GM19328 (cell line): Measurements from ENCODE around the gene TOMM70.
A peak's percentile ranks its signal among the peaks of the same experiment; 100 is the strongest.

Experiments used
- ATAC-seq: cut with Tn5 transposase; IDR thresholded peaks from one replicate; pipeline ENCODE4 v1.9.1; 2021; ENCODE audit warnings: mild to moderate bottlenecking, moderate library complexity; ENCODE audit not compliant: unreplicated experiment

TOMM70 gene

DNA sequence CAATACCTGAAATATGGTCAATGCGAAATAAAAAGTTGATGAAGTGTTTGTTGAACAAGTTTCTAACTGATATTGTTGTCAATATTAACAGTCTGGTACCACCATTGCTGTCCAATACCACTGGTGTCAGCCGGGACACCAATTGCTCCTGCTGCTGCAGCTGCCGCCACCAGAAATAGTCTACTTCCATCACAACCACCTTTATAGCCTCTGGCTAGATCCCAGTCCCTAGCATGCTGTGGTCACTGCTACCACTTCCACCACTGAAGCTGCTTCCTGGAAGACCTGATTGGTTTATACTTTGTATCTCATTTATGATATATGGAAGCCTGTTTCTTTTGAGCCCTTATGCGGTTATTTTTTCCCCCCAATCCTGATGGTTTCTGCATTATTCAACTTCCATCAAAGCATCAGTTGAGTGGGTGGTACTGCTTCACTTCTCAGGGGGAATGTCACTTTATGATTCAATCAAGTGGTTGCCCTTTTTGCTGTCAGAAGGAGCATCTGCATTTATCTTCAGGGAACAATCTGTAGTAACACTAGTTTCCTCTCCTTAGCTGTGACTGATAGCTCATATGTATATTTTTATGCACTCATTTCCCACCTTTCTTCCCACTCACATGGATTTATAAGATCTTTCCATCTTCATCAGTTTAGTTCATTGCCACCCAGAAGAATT is 12.2 kb upstream of the TOMM70 start:
- ATAC-seq: no peak

DNA sequence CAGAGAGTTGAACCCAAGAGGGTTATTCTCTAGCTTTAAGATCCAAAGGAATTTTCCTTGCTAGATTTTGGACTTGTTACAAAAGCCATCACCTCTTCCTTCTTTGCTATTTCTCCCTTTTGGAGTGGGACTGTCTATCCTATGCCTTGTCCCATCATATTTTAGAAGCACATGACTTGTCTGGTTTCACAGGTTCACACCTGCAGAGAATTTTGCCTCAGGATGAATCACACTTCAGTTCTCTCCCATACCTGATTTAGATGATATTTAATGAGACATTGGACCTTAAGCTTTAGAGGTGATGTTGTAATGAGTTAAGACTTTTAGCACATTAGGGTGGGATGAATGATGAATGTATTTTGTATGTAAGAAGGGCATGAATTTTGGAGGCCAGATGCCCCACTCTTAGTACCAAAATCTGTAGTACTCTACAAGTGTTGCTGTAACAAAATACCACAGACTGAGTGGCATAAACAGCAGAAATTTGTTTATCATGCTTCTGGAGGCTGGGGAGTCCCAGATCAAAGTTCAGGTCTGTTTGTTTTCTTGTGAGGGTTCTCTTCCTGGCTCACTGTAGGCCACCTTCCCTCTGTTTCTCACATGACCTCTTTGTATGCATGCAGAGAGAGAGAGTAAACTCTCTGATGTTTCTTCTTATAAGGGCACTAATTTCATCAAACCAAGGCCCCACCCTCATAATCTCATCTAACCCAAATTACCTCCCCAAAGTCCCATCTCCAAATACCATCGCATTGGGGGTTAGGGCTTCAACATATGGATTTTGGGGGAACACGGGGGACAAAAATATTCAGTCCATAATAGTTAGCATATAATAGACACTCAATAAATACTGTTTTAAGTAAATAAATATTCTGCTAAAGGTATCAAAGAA is 10.4 kb upstream of the TOMM70 start:
- ATAC-seq: no peak

DNA sequence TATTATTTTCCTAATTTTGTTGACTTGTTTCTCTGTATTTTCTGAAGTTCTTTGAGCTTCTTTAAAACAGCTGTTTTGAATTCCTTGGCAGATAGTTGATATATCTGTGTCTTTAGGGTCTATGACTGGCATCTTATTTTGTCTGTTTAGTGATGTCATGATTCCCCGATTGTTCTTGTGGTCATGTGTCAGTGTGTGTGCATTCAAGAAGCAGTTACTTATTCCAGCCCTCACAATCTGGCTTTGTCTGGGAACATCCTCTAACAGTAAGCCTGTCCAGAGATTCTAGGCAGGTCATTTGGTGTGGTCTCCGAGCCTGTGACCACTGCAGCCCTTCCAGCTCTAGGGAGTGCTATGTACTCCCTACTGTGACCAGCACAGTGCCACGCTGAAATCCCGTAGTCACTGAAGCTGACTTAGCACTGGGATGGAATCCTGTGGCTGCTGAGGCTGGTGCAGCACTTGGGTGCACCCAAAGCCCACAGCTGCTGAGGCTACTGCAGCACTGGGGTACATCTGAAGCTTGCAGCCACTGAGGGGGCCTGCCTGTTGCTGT is 7.2 kb upstream of the TOMM70 start:
- no peak for ATAC-seq

DNA sequence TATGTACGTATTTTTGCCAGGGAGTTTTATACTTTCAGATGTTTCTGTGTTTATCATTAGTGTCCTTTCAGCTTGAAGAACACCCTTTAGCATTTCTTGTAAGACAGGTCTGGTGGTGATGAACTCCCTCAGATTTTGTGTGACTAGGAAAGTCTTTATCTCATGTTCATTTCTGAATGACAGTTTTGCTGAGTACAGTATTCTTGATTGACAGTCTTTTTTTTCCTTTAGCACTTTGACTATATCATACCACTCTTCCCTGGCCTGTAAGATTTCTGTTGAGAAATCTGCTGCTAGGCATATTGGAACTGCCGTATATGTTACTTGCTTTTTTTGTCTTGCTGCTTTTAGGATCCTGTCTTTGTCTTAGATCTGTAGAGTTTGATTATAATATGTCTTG is 6.3 kb upstream of the TOMM70 start:
- ATAC-seq: no peak

DNA sequence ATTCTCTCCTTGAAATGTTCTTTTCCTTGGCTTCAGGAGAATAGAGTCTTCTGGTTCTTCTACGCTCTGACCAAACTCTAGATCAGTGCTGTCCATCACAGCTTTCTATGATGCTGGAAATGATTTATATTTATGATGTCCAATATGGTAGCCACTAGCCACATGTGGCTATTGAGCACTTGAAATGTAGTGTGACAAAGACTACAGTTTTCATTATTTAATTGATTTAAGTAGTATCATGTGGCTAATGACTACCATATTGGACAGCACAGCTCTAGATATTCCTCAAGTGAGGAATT is 3.3 kb upstream of the TOMM70 start:
- no peak for ATAC-seq

DNA sequence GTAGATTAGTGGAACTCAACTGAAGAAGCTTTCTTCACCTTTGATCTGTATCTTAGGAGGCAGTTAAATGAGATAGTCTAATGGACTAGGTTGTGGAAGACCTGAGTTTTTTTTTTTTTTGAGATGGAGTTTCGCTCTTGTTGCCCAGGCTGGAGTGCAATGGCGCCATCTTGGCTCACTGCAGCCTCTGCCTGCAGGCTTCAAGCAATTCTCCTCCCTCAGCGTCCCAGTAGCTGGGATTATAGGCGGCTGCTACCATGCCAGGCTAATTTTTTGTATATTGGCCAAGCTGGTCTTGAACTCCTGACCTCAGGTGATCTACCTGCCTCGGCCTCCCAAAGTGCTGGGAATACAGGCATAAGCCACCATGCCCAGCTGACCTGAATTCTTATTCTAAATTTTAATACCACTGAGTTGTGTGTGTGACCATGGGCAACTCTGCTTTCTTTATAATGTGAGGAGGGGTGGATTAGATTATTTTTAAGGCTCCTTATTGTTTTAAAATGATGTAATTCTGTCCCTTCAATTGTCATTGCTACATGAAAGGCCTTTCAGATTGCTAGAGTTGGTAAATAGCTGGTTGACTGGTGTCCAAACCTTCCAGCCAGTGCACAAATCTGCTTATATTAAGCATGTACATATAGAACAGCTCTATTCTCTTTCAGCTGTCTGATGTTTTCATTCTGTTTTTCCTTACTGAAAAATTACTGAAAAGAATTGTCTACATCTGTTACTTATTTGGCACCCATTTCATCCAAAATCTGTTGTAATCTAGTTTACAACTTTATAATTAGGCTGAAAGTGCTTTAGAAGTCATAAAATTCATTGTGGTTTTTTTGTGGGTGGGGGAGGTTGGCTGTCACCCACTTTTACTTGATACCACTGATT is 2.7 kb upstream of the TOMM70 start:
- no peak for ATAC-seq

DNA sequence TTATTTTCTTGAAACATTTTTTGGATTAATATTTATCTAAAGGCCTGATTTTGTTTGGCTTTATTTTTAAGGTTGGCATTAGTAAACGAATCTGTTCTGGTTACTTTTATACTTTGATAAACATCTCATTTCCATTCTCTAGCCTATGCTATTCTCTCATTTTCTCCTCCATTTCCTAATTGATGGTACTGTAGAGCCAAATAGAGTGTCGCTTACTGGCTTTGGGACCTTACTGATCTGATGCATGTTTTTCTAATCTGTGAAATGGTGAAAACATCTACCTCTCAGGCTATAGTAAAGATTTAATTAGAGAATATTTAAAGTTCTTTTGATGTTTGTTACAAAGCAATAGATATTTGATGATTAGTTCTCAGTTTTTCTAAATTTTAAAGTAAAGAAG is 2.0 kb upstream of the TOMM70 start:
- ATAC-seq: no peak

DNA sequence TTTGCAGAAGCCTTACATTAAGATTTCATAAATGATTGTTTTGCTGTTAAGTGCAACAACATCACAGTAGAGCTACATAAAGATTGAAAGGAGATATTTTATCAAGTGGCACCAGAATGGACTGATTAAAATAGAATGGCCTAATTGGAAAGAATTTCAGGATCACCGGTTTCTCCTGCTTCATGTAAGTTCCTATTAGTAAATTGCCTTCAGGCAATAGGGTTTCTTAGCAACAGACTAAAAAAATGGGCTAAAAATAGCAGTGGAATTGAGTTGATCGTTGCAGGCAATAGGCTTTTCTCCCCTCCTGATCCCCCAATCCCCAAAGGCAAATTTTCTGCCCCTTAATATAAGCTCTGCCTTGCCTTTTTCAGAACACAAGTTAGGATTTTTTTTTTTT is 1.4 kb upstream of the TOMM70 start:
- ATAC-seq: no peak

DNA sequence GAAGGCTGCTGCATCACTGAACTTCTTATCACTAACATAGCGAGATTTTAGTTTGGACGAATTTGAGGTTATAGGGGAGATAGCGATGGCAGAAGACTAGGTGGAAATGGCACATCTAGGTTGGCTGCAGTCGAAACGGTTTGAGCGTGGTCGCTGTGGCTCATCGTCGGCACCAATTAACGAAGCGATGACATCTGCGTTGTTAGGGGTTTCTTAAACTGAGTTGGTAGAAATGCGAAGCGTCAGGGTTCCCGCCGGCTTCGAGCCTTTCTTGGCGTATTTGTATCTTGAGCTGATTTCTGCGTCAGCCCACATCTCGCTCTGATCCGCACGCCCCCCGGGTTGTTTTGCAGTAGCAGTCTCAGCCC is 769 bp upstream of the TOMM70 start:
- ATAC-seq: peak; percentile 6

DNA sequence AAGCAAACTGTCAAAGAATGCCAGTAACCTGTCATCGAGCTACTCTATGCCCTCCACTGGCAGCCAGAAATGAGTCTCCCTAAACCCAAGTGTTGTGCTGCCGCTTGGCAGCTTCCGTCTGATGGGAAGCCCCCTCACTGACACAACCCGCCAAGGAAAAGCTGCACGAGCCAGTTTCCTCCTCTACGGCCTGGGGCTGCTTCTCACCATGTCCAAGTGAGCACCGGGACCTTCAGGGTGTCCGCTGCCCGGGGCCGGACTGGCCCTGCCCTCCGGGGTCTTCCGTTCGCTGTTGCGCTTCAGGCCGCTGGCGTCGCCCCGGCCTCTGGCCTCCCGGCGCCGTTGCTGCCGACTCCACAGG is 490 bp downstream of the TOMM70 start:
- peak; percentile 1 for ATAC-seq

DNA sequence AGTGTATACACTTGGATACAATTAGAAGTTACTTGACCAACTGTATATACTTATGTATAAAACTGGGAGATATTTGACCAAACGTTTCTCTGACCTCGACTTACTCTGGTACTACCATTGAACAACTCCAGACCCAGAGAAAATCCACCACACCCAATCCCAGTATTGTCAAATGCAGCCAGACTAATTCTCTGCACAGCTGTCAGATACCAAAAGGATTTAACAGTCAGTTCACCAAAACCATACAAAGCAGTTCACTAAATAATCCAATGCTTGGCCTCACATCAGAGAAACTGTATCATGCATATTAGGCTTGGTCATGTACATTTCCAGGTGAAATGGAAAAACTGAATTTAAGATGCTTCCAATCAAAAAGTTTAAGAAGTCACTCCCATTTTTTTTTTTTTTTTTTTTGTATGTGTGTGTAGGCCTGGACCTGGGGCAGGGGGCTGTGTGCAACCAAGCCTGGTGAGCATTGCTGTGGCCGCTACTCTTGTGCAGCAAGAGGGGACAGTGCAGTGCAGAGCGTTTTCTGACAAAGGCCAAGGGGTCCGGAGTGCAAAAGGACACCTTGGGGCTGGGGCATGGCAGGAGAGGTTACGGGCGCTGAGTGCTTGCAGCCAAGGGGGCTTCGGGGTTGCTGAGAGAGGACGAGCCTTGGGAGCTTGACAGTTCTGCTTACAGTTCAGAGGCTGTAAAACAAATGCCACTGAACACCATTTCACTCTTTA is 1.4 kb downstream of the TOMM70 start:
- no peak for ATAC-seq

DNA sequence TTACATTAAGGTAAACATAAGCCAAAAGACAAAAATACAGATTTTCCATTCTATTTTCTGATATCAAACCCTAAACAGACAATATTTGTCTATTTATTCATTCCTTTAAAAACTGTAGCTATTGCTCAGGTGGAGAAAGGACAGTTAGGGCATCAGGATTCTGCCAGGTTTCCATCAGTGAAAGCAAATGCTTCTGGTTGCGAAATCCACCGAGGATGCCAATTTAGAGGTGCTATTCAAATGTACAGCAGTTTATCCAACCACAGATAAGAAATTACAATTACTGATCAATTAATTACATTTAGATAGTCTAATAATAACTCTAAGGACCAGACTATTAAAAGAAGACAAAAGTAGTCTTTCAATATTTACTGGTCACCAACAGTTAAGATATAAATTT is 3.9 kb downstream of the TOMM70 start:
- ATAC-seq: no peak

DNA sequence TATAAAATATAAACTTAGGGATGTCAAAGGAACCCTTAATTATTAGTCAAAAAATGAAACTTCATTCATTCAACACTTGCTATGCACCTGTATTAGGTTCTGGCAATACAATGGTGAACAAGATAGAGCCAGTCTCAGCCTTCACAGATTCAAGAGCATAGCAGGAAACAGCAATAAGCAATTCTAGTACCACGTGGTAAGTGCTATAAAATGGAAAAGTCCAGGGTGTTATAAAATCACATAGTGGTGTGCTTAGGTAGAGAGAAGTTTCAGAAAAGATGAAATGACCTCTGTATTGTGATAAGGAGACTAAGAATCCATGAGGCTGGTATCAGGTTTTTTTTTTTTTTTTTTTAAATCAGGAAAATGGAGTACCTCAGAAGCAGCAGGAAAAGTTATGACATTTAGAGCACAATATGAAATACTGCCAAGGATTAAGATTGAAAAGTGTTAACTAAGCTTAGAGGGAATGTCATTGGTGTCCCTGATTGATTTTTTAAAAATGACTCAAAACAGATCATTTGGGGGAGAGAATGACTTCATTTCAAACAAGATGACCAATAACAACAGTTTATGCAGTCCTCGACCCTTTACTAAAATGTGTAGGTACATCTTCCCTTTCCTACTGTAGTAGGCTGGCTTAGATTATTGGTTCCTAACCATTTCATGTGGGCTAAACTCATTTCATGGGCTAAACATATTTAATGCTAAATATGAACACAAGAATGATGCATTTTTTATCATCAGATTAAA is 5.0 kb downstream of the TOMM70 start:
- no peak for ATAC-seq

DNA sequence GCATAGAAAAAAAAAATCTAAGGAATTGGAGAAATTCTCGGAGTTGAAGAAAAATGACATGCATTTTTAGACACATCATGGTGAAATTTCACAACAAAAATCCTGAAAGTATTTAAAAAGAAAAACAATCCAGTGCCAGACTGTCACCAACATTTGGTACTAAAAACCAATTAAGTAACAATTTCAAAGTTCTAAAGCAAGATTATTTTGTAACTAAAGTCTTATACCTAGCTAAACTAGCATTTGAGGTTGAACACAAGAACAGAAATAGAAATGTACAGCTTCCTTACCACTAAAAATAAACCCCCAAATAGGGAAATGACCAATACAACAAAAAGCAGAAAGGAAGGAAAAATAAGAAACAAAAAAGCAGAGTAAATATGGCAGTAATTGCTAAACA is 11.9 kb downstream of the TOMM70 start:
- no peak for ATAC-seq

DNA sequence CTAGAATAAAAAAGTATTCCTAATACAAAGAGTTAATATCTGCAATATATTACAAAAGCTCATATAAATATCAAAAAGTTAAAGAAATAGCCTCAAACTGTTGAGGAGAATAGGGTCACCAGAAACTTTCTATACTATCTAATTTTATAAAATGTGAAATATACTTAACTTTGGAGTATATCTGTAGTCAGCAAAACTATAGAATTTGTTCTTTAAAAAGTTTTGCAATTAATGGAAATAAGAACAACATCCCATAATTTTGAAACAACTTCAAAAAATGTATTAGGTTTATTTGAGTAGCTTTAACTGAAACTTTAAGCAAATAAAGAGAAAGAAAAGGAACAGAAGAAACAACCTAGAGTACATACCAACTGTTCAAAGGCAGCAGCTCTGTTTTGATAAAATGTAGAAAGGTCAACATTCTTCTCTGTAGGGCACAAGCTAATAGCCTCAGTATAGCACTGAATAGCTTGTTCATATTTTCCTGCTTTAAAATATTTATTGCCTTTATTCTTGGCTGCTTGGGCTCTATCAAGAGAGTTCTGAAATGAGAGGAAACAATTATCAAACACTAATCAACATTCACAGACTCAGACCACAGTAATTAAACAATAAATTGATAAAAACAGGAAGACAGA is 14.3 kb downstream of the TOMM70 start:
- ATAC-seq: no peak

DNA sequence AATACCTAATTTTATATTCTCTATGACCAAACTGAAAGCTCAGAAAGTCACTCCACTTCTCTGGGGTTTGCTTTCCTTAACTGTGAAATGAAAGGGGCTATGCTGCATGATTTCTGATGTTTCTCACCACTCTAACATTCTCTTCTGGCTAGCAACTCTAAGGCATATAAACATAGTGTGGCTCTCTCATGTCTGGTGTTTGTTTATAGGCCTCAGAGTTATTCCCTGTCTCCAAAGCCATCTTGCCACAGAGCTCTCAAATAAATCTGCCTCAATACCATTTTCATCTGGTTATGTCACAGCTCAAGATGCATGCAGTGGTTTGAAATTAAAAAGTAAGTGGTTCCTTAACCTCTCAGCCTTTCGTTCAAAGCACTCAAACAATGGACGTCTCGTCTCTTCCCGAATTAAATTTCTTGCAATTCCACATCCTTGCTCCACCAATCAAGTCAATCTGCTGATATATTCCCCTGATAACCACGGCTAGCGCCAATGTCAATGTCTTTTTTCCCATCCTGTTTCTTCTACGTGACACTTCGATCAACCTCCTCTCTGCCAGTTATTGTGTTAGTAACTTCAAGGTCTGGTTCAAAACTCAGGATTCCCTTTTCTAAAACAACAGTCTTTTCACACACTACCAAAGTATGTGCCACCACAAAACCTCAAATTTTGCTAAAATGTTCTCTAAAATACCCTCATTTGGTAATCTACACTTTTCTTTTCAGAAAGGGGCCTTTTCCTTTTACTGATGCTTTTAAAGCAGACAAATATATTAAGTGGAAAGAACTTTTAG is 16.0 kb downstream of the TOMM70 start:
- no peak for ATAC-seq

DNA sequence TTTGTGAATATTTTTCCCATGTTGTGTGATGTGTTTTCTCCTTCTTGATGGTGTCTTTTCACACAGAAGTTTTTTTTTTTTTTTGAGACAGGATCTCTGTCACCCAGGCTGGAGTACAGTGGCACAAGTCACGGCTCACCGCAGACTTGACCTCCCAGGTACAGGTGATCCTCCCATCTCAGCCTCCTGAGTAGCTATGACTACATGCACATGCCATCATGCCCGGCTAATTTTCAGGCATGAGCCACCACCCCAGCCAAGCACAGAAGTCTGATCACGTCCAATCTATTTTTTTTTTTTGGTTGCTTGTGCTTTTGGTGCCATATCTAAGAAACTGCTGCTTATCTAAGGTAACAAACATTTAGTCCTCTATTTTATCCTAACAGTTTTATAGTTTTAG is 24.6 kb downstream of the TOMM70 start:
- ATAC-seq: no peak

DNA sequence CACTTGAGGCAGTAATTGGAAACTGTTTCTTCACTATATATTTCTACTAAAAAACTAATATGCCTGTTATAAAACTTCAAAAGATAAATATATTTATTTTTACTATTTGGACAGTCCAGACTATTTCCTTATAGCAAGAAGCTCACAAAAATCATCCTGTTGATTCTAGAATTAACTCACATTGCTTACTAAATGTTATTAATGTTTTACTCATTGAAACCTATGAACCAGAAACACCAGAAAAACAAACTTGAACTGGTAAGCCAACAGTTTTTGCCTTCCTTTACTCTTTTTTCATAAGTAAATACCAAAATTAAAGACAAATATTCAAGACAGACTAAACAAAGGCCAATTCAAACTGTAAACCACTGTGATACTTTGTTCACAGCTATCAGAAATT is 26.4 kb downstream of the TOMM70 start:
- ATAC-seq: no peak

DNA sequence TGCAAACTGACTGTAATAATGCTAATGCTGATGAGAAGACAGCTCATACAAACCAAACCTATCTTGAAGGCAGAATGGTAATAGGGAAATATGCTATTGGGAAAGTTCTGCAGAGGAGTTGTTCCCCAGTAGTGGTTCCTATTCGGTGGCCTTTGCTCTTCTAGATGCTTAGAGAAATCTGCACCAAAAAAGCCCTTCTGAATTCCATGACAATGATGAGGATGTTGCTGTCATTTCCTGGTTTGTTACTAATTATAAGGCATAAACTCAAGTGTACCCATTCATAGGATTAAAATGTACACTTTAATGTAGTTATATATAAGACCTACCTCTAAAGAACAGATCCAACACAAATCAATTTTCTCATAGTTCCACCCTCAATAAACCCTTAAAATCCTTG is 30.1 kb downstream of the TOMM70 start:
- ATAC-seq: no peak
